ENCODE results near the gene FBXO38. TPM values are rescaled to one million over a fixed set of nuclear protein-coding genes. Genes with fewer than 3 reads are reported as not detected.

FBXO38 gene
- total and polyA plus RNA-seq, 2 of the 4 experiments (the other 2 are of a cell fraction) = 14.9 to 70.1 TPM

DNA sequence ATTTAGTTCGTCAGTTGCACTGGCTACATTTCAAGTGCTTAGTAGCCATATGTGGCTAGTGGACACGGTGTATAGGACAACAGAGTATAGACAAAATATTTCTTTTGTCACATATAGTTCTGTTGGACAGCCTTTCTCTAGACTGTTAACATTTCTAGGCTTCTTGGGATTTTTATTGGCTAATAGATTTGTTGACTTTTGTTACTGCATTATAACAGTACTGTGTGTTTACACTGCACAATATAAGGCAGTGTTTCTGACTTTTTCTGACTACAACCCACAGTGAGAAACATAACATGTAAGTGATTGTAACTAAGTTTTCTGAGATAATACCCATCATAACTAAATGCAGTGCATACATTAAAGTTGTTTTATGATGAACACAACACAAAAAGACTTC is 11.3 kb downstream of the FBXO38 start:
- no peak overlapping the region for H3K4me2 ChIP-seq (ENCODE audit: low read depth, low read length)
- intact Hi-C loops (cut with micrococcal nuclease) = loop anchor here (5.0 kb wide), 1 partner anchor 37 kb away; no protein-coding TSS in a partner anchor

More for the DNA sequence above, 11.3 kb downstream of the FBXO38 start:
- ChIA-PET CTCF (interaction anchor here (1.5 kb wide), 1 partner anchor 20 kb away, joined by 5 read pairs; no protein-coding TSS in a partner anchor), POLR2A (ENCODE audit: unreplicated experiment) (no interaction called here)
- no peak overlapping the region for H3K4me3 ChIP-seq (ENCODE audit: insufficient read depth, low read depth, low read length)
- H3K9me3 ChIP-seq (ENCODE audit: control insufficient read depth, insufficient read depth, low read length) = no peaks in the 10 kb centered on the region
- H3K4me1 ChIP-seq (ENCODE audit: control insufficient read depth, insufficient read depth, low read length) = peaks cover 3% of the 10 kb centered on the region
- no peak overlapping the region for H4K8ac ChIP-seq (ENCODE audit: low read depth in 2 of 2, low read length in 2 of 2)
- H4K20me1 ChIP-seq (ENCODE audit: insufficient read depth, low read length) = peaks cover 35% of the 10 kb centered on the region
- H2BK20ac ChIP-seq (ENCODE audit: low read depth, low read length) = no peak overlapping the region
- no CpG with 5 or more reads among the region's 2 CpGs for WGBS, 2 experiments (ENCODE audit: extremely low coverage in 2 of 2, insufficient read length in 1 of 2)
- no peak overlapping the region for H4K91ac ChIP-seq (ENCODE audit: insufficient read depth, low read depth, low read length)
- peaks cover 30 to 57% of the 10 kb centered on the region in 2 experiments for H3K79me1 ChIP-seq (ENCODE audit: low read depth in 1 of 2, low read length in 2 of 2)
- TF ChIP-seq CHD1 (IDR thresholded peaks at IDR 0.05; ENCODE audit: low read depth, low read length) (no peak), BHLHE40 (IDR thresholded peaks at IDR 0.05; ENCODE audit: low read depth, low read length) (no peak), MXI1 (IDR thresholded peaks at IDR 0.05; ENCODE audit: borderline replicate concordance, low read depth, low read length) (no peak), MAZ (IDR thresholded peaks at IDR 0.05; ENCODE audit: borderline replicate concordance, low read depth, low read length) (no peak)
- TF ChIP-seq, protein P1, sequence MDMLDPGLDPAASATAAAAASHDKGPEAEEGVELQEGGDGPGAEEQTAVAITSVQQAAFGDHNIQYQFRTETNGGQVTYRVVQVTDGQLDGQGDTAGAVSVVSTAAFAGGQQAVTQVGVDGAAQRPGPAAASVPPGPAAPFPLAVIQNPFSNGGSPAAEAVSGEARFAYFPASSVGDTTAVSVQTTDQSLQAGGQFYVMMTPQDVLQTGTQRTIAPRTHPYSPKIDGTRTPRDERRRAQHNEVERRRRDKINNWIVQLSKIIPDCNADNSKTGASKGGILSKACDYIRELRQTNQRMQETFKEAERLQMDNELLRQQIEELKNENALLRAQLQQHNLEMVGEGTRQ (IDR thresholded peaks at IDR 0.05; ENCODE audit: low read depth, low read length) = no peak
- no peak overlapping the region for H3K56ac ChIP-seq (ENCODE audit: extremely low read depth, insufficient read depth, low read length)
- no peak overlapping the region for H3K23ac ChIP-seq (ENCODE audit: low read depth, low read length)
- no peak overlapping the region for H3K18ac ChIP-seq (ENCODE audit: low read depth, low read length)
- no peak overlapping the region for H2BK120ac ChIP-seq (ENCODE audit: low read depth, low read length)
- H3K27ac ChIP-seq (ENCODE audit: insufficient read depth, low read length) = no peak overlapping the region
- ATAC-seq (ENCODE audit: low read depth) = no peak
- H3K9me1 ChIP-seq (ENCODE audit: insufficient read depth, low read length) = peaks cover 11% of the 10 kb centered on the region
- no TSS peak for BruUV-seq (replicated peaks)
- H2AK9ac ChIP-seq (replicated peaks; ENCODE audit: low read depth, low read length, poor library complexity) = no peak overlapping the region
- DNase-seq = no peak
- H2BK5ac ChIP-seq (ENCODE audit: low read depth, low read length, poor library complexity, severe bottlenecking) = no peak overlapping the region
- dilution Hi-C loops (cut with HindIII; ENCODE audit: low sequenced_read_pairs, unreplicated experiment) = no loop called here
- H3K9ac ChIP-seq (ENCODE audit: low read depth, low read length) = no peak overlapping the region
- in situ Hi-C loops (cut with MboI; ENCODE audit: low sequenced_read_pairs) = no loop called here
- H3K27me3 ChIP-seq (ENCODE audit: control insufficient read depth, insufficient read depth, low read length) = no peaks in the 10 kb centered on the region
- H4K5ac ChIP-seq (ENCODE audit: low read depth, low read length) = no peak overlapping the region
- no peak overlapping the region for H2AFZ ChIP-seq (replicated peaks; ENCODE audit: low read length, poor library complexity)
- H3K36me3 ChIP-seq (ENCODE audit: control insufficient read depth, insufficient read depth, low read length) = peaks cover 11% of the 10 kb centered on the region
- no peak overlapping the region for H2BK15ac ChIP-seq (ENCODE audit: low read depth, low read length)
- H2AK5ac ChIP-seq (ENCODE audit: low read depth, low read length) = no peak overlapping the region
- H3K4ac ChIP-seq (ENCODE audit: low read depth, low read length) = no peak overlapping the region
- H3K14ac ChIP-seq (replicated peaks; ENCODE audit: low read depth, low read length) = no peak overlapping the region

All from IMR-90 (cell line).